ENCODE measurements around the gene SETD5. TPM values are rescaled to one million over a fixed set of nuclear protein-coding genes. Genes with fewer than 3 reads are reported as not detected.

The SETD5 gene
- total RNA-seq, 1 experiment from 2014 or later, result 279 TPM

DNA sequence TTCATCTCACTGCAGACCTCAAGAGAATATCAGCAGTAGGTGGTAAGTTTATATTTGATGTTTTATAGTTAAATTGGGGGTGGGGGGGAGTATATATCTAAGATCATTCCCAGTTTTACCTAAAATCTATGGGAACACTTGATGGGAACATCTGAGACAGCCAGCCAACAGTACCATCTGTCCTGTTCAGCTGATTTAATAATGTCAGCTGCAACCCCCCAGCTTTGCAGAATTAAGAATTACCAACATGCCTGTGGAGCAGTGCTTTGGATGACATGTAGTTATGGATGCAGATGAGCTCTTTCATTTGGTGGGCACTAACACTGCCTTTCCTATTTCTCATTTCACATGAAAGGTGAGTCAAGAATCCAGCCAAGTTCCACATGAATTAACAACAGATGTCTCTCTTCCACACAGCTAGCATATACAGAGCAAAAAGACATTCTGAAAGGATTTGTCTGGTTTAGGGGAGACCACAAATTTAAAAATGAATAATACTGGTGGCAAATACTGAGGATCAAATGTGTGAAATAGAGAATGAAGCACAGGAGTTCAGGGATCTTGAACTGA, 76.2 kb downstream of the SETD5 start:
- no peak for DNase-seq (ENCODE audit: low spot score)
- H3K4me3 Mint-ChIP-seq, result no peak overlapping the region
- H3K27ac Mint-ChIP-seq, result no peak overlapping the region
- no peaks in the 10 kb centered on the region for H3K9me3 Mint-ChIP-seq
- ATAC-seq, result no peak
- H3K4me1 Mint-ChIP-seq, result no peaks in the 10 kb centered on the region
- H3K27me3 Mint-ChIP-seq (ENCODE audit: low read depth), result no peaks in the 10 kb centered on the region
- ChIA-PET POLR2A (no interaction called here), CTCF (no interaction called here)
- peaks cover 90% of the 10 kb centered on the region for H3K36me3 Mint-ChIP-seq
- TF ChIP-seq, protein P1, sequence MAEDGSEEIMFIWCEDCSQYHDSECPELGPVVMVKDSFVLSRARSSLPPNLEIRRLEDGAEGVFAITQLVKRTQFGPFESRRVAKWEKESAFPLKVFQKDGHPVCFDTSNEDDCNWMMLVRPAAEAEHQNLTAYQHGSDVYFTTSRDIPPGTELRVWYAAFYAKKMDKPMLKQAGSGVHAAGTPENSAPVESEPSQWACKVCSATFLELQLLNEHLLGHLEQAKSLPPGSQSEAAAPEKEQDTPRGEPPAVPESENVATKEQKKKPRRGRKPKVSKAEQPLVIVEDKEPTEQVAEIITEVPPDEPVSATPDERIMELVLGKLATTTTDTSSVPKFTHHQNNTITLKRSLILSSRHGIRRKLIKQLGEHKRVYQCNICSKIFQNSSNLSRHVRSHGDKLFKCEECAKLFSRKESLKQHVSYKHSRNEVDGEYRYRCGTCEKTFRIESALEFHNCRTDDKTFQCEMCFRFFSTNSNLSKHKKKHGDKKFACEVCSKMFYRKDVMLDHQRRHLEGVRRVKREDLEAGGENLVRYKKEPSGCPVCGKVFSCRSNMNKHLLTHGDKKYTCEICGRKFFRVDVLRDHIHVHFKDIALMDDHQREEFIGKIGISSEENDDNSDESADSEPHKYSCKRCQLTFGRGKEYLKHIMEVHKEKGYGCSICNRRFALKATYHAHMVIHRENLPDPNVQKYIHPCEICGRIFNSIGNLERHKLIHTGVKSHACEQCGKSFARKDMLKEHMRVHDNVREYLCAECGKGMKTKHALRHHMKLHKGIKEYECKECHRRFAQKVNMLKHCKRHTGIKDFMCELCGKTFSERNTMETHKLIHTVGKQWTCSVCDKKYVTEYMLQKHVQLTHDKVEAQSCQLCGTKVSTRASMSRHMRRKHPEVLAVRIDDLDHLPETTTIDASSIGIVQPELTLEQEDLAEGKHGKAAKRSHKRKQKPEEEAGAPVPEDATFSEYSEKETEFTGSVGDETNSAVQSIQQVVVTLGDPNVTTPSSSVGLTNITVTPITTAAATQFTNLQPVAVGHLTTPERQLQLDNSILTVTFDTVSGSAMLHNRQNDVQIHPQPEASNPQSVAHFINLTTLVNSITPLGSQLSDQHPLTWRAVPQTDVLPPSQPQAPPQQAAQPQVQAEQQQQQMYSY (CRISPR knock-in tag; IDR thresholded peaks at IDR 0.05), result no peak
- TF ChIP-seq, protein P2, sequence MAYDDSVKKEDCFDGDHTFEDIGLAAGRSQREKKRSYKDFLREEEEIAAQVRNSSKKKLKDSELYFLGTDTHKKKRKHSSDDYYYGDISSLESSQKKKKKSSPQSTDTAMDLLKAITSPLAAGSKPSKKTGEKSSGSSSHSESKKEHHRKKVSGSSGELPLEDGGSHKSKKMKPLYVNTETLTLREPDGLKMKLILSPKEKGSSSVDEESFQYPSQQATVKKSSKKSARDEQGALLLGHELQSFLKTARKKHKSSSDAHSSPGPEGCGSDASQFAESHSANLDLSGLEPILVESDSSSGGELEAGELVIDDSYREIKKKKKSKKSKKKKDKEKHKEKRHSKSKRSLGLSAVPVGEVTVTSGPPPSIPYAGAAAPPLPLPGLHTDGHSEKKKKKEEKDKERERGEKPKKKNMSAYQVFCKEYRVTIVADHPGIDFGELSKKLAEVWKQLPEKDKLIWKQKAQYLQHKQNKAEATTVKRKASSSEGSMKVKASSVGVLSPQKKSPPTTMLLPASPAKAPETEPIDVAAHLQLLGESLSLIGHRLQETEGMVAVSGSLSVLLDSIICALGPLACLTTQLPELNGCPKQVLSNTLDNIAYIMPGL (CRISPR knock-in tag; IDR thresholded peaks at IDR 0.05), result no peak
- TF ChIP-seq, protein P3, sequence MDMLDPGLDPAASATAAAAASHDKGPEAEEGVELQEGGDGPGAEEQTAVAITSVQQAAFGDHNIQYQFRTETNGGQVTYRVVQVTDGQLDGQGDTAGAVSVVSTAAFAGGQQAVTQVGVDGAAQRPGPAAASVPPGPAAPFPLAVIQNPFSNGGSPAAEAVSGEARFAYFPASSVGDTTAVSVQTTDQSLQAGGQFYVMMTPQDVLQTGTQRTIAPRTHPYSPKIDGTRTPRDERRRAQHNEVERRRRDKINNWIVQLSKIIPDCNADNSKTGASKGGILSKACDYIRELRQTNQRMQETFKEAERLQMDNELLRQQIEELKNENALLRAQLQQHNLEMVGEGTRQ (CRISPR knock-in tag; IDR thresholded peaks at IDR 0.05), result no peak
- TF ChIP-seq ZBTB21 (CRISPR knock-in tag; IDR thresholded peaks at IDR 0.05; ENCODE audit: borderline replicate concordance) (no peak), FOXP1 (CRISPR knock-in tag; IDR thresholded peaks at IDR 0.05; ENCODE audit: borderline replicate concordance) (no peak), OVOL2 (CRISPR knock-in tag; IDR thresholded peaks at IDR 0.05; ENCODE audit: borderline replicate concordance) (no peak), SP1 (CRISPR knock-in tag; conservative IDR thresholded peaks at IDR 0.05) (no peak), NR2C2 (CRISPR knock-in tag; IDR thresholded peaks at IDR 0.05) (no peak), CREM (CRISPR knock-in tag; IDR thresholded peaks at IDR 0.05) (no peak), ZNF423 (CRISPR knock-in tag; IDR thresholded peaks at IDR 0.05) (no peak)
- TF ChIP-seq, protein P4, sequence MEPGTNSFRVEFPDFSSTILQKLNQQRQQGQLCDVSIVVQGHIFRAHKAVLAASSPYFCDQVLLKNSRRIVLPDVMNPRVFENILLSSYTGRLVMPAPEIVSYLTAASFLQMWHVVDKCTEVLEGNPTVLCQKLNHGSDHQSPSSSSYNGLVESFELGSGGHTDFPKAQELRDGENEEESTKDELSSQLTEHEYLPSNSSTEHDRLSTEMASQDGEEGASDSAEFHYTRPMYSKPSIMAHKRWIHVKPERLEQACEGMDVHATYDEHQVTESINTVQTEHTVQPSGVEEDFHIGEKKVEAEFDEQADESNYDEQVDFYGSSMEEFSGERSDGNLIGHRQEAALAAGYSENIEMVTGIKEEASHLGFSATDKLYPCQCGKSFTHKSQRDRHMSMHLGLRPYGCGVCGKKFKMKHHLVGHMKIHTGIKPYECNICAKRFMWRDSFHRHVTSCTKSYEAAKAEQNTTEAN (CRISPR knock-in tag; IDR thresholded peaks at IDR 0.05), result no peak

DNA sequence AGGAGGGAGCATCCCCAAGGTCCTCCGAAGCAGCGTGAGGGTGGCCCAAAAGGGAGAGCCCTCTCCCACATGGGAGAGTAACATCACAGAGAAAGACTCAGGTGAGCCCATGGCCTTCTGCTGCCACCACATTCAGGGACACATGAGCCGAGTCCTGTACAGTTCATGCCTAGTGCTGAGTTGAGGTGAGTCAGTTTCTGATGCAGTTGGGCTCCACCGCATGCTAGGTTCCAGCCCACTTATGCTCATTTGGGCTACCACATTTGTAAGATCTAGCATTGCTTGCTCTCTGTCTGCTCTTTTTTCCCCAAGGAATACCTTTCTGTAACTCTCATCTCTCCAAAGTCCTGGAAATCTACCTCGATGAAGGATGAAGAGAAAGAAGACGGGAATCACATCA, 77.1 kb downstream of the SETD5 start:
- CTCF ChIA-PET, result no interaction called here
- H3K4me3 Mint-ChIP-seq, result no peak overlapping the region
- POLR2A ChIA-PET, result no interaction called here
- H3K36me3 Mint-ChIP-seq, result peaks cover 89% of the 10 kb centered on the region
- no peaks in the 10 kb centered on the region for H3K27me3 Mint-ChIP-seq (ENCODE audit: low read depth)
- DNase-seq (ENCODE audit: low spot score), result no peak
- H3K9me3 Mint-ChIP-seq, result no peaks in the 10 kb centered on the region
- no peaks in the 10 kb centered on the region for H3K4me1 Mint-ChIP-seq
- no peak for ATAC-seq
- no peak overlapping the region for H3K27ac Mint-ChIP-seq
- TF ChIP-seq NFATC4 (CRISPR knock-in tag; IDR thresholded peaks at IDR 0.05) (no peak), EMX1 (CRISPR knock-in tag; IDR thresholded peaks at IDR 0.05) (no peak), MXD4 (CRISPR knock-in tag; IDR thresholded peaks at IDR 0.05; ENCODE audit: borderline replicate concordance) (no peak), ZNF232 (CRISPR knock-in tag; IDR thresholded peaks at IDR 0.05) (no peak), ZNF138 (CRISPR knock-in tag; conservative IDR thresholded peaks at IDR 0.05) (no peak), ZBTB21 (CRISPR knock-in tag; IDR thresholded peaks at IDR 0.05; ENCODE audit: borderline replicate concordance) (no peak), KAT7 (CRISPR knock-in tag; IDR thresholded peaks at IDR 0.05; ENCODE audit: borderline replicate concordance) (no peak), RORB (CRISPR knock-in tag; IDR thresholded peaks at IDR 0.05) (no peak), ATF1 (CRISPR knock-in tag; IDR thresholded peaks at IDR 0.05) (no peak), GRHL2 (CRISPR knock-in tag; IDR thresholded peaks at IDR 0.05; ENCODE audit: insufficient replicate concordance, severe bottlenecking) (no peak), SP1 (CRISPR knock-in tag; conservative IDR thresholded peaks at IDR 0.05) (no peak)
- TF ChIP-seq, protein P5, sequence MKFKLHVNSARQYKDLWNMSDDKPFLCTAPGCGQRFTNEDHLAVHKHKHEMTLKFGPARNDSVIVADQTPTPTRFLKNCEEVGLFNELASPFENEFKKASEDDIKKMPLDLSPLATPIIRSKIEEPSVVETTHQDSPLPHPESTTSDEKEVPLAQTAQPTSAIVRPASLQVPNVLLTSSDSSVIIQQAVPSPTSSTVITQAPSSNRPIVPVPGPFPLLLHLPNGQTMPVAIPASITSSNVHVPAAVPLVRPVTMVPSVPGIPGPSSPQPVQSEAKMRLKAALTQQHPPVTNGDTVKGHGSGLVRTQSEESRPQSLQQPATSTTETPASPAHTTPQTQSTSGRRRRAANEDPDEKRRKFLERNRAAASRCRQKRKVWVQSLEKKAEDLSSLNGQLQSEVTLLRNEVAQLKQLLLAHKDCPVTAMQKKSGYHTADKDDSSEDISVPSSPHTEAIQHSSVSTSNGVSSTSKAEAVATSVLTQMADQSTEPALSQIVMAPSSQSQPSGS (CRISPR knock-in tag; IDR thresholded peaks at IDR 0.05; ENCODE audit: borderline replicate concordance, low read depth), result no peak
- TF ChIP-seq, protein P6, sequence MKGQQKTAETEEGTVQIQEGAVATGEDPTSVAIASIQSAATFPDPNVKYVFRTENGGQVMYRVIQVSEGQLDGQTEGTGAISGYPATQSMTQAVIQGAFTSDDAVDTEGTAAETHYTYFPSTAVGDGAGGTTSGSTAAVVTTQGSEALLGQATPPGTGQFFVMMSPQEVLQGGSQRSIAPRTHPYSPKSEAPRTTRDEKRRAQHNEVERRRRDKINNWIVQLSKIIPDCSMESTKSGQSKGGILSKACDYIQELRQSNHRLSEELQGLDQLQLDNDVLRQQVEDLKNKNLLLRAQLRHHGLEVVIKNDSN (CRISPR knock-in tag; IDR thresholded peaks at IDR 0.05), result no peak
- TF ChIP-seq, protein P7, sequence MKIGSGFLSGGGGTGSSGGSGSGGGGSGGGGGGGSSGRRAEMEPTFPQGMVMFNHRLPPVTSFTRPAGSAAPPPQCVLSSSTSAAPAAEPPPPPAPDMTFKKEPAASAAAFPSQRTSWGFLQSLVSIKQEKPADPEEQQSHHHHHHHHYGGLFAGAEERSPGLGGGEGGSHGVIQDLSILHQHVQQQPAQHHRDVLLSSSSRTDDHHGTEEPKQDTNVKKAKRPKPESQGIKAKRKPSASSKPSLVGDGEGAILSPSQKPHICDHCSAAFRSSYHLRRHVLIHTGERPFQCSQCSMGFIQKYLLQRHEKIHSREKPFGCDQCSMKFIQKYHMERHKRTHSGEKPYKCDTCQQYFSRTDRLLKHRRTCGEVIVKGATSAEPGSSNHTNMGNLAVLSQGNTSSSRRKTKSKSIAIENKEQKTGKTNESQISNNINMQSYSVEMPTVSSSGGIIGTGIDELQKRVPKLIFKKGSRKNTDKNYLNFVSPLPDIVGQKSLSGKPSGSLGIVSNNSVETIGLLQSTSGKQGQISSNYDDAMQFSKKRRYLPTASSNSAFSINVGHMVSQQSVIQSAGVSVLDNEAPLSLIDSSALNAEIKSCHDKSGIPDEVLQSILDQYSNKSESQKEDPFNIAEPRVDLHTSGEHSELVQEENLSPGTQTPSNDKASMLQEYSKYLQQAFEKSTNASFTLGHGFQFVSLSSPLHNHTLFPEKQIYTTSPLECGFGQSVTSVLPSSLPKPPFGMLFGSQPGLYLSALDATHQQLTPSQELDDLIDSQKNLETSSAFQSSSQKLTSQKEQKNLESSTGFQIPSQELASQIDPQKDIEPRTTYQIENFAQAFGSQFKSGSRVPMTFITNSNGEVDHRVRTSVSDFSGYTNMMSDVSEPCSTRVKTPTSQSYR (CRISPR knock-in tag; IDR thresholded peaks at IDR 0.05), result no peak
